Activated CD4-positive, alpha-beta T cell treated with anti-CD3 and anti-CD28 coated beads for 36 hours (primary cell): ENCODE data around the gene SELENOO. TPM values are rescaled to one million over a fixed set of nuclear protein-coding genes. Genes with fewer than 3 reads are reported as not detected.

ENCODE experiments used
- ATAC-seq: fragments of 200-7000 bp; cut with Tn5 transposase; one replicate; pipeline ENCODE4 v1.10.0; 2021; ENCODE audit warnings: mild to moderate bottlenecking, moderate library complexity
- CTCF ChIA-PET: fragments of 350-600 bp; sonication (Branson Sonifier 250); formaldehyde crosslinking; loops from one replicate; lab custom pipeline; 2021; ENCODE audit warnings: antibody characterized with exemption; lab: Charles Lee
- POLR2A ChIA-PET: fragments of 350-600 bp; sonication (Branson Sonifier 250); formaldehyde crosslinking; loops from one replicate; lab custom pipeline; 2021; ENCODE audit warnings: antibody characterized with exemption, inconsistent platforms; lab: Charles Lee
- DNase-seq: peaks from one replicate; pipeline ENCODE4 v3.0.0-alpha.2; 2020
- H3K27ac Mint-ChIP-seq: one replicate; pipeline ENCODE4 v1.8.0; 2021; ENCODE audit warnings: mixed read lengths
- H3K27me3 Mint-ChIP-seq: one replicate; pipeline ENCODE4 v1.8.0; 2021; ENCODE audit warnings: mixed read lengths
- H3K36me3 Mint-ChIP-seq: one replicate; pipeline ENCODE4 v1.8.0; 2021; ENCODE audit warnings: low read depth, mixed read lengths
- H3K4me1 Mint-ChIP-seq: one replicate; pipeline ENCODE4 v1.8.0; 2021; ENCODE audit warnings: mixed read lengths
- H3K4me3 Mint-ChIP-seq: one replicate; pipeline ENCODE4 v1.8.0; 2021; ENCODE audit warnings: mild to moderate bottlenecking, moderate library complexity, mixed read lengths
- H3K9me3 Mint-ChIP-seq: one replicate; pipeline ENCODE4 v1.8.0; 2021; ENCODE audit warnings: low read depth, mixed read lengths
- intact Hi-C, 2 experiments: fragments of 100-400 bp; cut with DNase I in 1 of 2; cut with micrococcal nuclease in 1 of 2; formaldehyde crosslinking; loops; one replicate each; pipeline versions ENCODE4 v1.14.2 to v1.15.1; 2022 to 2024; cut with DNase I, micrococcal nuclease
- total RNA-seq, 2 experiments: library from RNA; stranded (reverse); gene quantifications; one replicate each; pipeline ENCODE4 v1.2.3, GENCODE V29; 2021

Gene SELENOO
- total RNA-seq, 2 experiments from 2014 or later = 14.4 to 18.3 TPM

- no peak for DNase-seq
- Mint-ChIP-seq H3K27me3 (peaks cover 4% of the 10 kb centered on the region), H3K27ac (no peak overlapping the region), H3K4me1 (peaks cover 2% of the 10 kb centered on the region), H3K9me3 (no peaks in the 10 kb centered on the region), H3K36me3 (no peaks in the 10 kb centered on the region), H3K4me3 (no peak overlapping the region)
- CTCF ChIA-PET = no interaction called here
- POLR2A ChIA-PET = no interaction called here
- no peak for ATAC-seq
- intact Hi-C loops = no loop called here
Observed at GRCh38 chr22:50180727-50181521, 19.9 kb upstream of the SELENOO start.

DNA sequence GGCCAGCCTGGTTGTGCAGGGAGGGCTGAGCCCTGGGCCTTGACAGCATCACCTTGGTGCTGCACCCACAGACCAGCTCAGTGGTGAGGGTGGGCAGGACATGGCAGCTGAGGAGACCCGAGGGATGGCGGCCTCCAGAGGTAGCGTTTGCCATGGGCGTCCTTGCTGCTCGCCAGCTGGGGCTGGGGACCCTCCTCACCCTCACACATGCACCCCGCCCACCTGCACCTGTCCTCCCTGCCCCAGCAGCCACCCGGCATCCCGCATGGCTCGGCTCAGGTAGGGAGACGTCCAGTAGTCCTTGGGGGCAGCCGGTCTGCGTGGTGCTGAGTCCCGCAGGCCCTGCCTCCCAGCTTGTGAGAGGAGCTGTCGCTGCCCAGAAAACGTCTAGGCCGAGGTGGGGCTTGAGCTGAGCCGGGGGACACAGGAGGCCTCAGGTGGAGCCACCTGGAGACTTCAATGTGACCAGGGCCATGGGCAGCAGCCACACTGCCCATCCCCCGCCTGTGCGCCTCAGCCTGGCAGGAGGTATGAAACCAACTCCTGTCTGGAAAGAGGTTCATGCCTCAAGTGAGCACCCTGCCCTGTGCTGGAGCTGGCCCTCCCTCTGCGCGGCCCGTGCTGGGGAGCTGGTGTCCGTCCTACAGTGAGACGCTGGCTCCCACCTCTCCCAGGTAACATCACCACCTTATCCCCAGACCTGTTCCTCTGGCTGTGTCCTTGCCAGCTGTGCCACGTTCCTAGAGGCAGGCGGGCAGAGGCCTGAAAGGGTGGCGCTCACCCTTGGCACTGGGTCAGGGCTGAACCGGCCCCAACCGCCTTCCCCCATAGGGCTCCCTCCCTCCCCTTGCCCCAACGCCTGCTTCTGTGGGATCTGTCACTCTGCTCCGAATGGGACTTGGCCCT, 18.4 kb upstream of the SELENOO start:
- intact Hi-C loops = no loop called here
- H3K36me3 Mint-ChIP-seq = peaks cover 3% of the 10 kb centered on the region
- DNase-seq (no peak), ATAC-seq (no peak)
- H3K27me3 Mint-ChIP-seq = peaks cover 2% of the 10 kb centered on the region
- ChIA-PET CTCF (no interaction called here), POLR2A (no interaction called here)
- H3K4me1 Mint-ChIP-seq = peaks cover 9% of the 10 kb centered on the region
- H3K4me3 Mint-ChIP-seq = no peak overlapping the region
- H3K27ac Mint-ChIP-seq = no peak overlapping the region
- no peaks in the 10 kb centered on the region for H3K9me3 Mint-ChIP-seq

- ATAC-seq = no peak
- no peak overlapping the region for H3K27ac Mint-ChIP-seq
- intact Hi-C loops = no loop called here
- CTCF ChIA-PET = no interaction called here
- H3K27me3 Mint-ChIP-seq = peaks cover 2% of the 10 kb centered on the region
- POLR2A ChIA-PET = no interaction called here
- no peak overlapping the region for H3K4me3 Mint-ChIP-seq
- peaks cover 13% of the 10 kb centered on the region for H3K4me1 Mint-ChIP-seq
- no peak for DNase-seq
- peaks cover 3% of the 10 kb centered on the region for H3K36me3 Mint-ChIP-seq
- no peaks in the 10 kb centered on the region for H3K9me3 Mint-ChIP-seq
Observed at GRCh38 chr22:50183141-50183971, 17.5 kb upstream of the SELENOO start.

DNA sequence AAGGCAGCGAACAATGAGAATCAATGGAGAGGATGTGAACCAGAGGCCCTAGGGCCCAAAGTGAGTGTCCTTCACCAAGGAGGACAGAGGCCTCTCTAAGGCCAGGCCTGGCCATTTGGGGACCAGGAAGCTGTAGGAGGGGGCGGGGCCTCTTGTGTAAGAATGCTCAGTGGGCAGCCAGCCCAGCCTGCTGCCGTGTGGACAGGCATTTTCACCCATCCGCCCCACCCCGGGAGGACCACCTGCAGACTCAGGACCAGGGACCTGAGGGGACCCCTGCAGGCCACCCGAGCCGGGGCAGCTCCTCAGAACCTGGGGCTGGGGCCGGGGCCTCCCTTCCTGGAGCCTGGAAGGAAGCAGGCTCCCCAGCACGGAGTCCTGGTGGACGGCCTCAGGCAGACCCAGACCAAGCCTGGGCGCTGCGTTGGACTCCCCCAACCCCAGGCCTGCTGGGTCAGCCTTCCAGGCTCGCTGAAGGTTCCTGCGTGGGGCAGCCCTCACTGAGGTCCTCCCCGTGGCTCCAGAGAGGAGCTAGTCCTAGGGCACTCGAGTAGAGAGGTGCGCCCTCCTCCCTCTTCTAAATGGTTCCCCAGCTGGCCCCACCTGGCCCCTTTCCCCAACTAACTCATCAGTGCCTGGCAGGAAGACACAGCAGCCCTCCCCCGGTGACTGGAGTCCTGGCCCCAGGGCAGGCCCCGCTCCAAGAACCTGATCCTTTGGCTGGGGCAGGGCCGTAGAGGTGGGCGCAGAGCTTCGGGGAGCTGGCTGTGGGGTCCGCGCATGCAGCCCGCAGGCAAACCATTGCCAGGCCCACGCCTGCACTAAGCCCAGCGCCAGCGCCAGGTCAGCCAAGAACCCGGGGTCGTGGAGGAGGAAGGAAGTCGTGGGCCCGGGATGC, 16.6 kb upstream of the SELENOO start:
- peaks cover 3% of the 10 kb centered on the region for H3K36me3 Mint-ChIP-seq
- no peak overlapping the region for H3K27ac Mint-ChIP-seq
- H3K4me1 Mint-ChIP-seq = peaks cover 19% of the 10 kb centered on the region
- peak overlapping the region; percentile 66 for H3K4me3 Mint-ChIP-seq
- ChIA-PET POLR2A (no interaction called here), CTCF (no interaction called here)
- no peaks in the 10 kb centered on the region for H3K9me3 Mint-ChIP-seq
- H3K27me3 Mint-ChIP-seq = peaks cover 2% of the 10 kb centered on the region
- no peak for ATAC-seq
- DNase-seq = no peak
- intact Hi-C loops = no loop called here

DNA sequence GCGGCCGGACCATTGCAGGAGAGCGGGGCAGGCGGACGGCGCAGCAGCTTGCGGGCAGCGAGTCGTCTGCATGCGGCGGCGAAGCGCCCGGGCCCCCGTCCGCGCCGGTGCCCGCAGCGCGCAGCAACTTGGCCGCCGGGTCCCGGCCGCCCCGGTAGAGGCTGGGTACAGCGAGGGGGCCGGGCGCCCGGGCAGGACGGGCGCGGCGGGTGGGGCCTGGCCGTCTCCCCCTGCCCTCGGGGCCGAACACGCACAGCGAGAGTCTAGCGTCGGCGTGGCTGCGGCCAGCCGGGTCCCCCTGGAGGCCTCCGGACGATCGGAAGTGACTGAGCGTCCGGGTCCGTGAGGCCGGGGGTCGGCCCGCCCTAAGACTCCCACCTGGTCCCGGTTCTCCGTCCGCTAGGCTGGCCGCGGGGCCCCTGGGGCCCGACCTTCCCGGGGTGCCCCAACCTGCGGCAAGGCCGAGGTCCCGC, 15.9 kb upstream of the SELENOO start:
- ATAC-seq (no peak), DNase-seq (no peak)
- Mint-ChIP-seq H3K27me3 (no peaks in the 10 kb centered on the region), H3K36me3 (peaks cover 3% of the 10 kb centered on the region), H3K9me3 (no peaks in the 10 kb centered on the region), H3K4me1 (peaks cover 26% of the 10 kb centered on the region), H3K27ac (no peak overlapping the region), H3K4me3 (peak overlapping the region; percentile 84)
- ChIA-PET POLR2A (no interaction called here), CTCF (no interaction called here)
- intact Hi-C loops = loop anchor here in 1 of 2 experiments (1.0 to 5.0 kb wide), 8 partner anchors 15 to 398 kb away; partner anchors contain the start of genes PANX2, PIM3, PPP6R2 and TUBGCP6

DNA sequence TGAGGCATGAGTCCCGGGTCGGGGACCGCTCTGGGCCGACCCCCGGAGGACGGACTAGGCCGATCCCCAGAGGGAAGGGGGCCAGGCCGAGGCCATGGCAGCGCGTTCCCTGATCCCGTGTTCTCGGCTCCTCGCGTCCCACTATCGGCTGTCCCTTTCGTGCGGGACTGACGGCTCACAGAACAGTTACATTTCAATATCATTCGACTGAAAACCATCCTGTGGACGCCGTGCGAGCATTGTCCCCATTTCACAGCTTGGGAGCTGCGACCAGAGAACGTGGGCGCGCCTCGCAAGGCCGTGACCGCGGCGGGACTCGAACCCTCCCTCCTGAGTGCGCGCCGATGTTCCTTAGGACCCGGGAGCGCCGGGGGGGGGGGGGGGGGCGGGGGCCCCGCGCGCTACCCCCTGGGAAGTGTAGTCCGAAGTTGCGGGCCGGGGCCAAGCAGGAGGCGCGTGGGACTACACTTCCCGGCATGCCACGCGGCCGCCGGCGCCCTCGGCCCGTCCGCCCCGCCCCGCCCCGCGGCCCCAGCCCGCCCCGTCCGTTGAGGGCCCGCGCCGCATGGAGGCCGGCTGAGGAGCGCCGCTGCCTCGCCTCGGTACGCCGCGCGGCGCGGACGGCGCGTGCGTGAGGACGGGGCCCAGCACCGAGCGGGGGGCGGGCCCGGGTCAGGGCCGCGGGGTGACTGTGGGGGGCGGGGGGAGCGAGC, 15.3 kb upstream of the SELENOO start, which contains the start of gene TRABD:
Gene TRABD (plus strand): TSS at position 539 of the 713 bp plus-strand sequence. CDS start 7,148 bp downstream, outside the sequence.
- H3K4me3 Mint-ChIP-seq = peak within 1 kb of the TSS; percentile 84
- peaks cover 3% of the 10 kb centered on the region for H3K36me3 Mint-ChIP-seq
- H3K9me3 Mint-ChIP-seq = no peaks in the 10 kb centered on the region
- POLR2A ChIA-PET = no interaction called here
- DNase-seq (peak; percentile 95), ATAC-seq (peak; percentile 80)
- intact Hi-C loops = loop anchor here in 1 of 2 experiments (1.0 to 5.0 kb wide), 8 partner anchors 15 to 398 kb away; partner anchors contain the start of genes PANX2, PIM3, PPP6R2 and TUBGCP6
- CTCF ChIA-PET = no interaction called here
- H3K27me3 Mint-ChIP-seq = no peaks in the 10 kb centered on the region
- H3K27ac Mint-ChIP-seq = peak within 1 kb of the TSS; percentile 92
- H3K4me1 Mint-ChIP-seq = peaks cover 27% of the 10 kb centered on the region

DNA sequence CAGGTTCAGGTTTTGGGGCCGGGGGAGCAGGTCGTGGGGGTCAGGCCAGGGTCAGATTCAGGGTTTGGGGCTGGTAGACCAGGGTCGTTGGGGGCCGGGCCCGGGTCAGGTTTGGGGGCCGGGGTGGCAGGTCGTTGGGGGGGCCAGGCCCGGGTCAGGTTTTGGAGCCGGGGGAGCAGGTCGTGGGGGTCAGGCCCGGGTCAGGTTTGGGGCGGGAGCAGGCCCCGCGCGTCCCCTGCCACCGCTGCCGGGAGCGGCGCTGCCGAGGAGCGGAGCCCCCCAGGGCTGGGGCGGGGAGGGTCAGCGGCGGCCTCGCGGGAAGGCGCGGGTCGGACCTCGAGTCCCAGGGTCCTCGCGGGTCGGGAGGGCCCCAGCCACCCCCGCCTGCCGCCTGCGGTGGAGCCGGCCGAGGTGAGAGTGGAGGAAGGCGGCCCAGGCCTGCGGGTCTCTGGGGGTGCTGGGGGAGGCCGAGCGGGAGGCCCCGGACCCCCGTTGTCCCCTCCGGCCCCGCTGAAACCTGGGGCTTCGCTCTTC, 14.6 kb upstream of the SELENOO start:
- no peaks in the 10 kb centered on the region for H3K9me3 Mint-ChIP-seq
- DNase-seq (no peak), ATAC-seq (no peak)
- peaks cover 29% of the 10 kb centered on the region for H3K4me1 Mint-ChIP-seq
- peak overlapping the region; percentile 84 for H3K4me3 Mint-ChIP-seq
- POLR2A ChIA-PET = no interaction called here
- no peaks in the 10 kb centered on the region for H3K27me3 Mint-ChIP-seq
- intact Hi-C loops = loop anchor here in 1 of 2 experiments (5.0 kb wide), 1 partner anchor 286 kb away; no protein-coding TSS in a partner anchor
- CTCF ChIA-PET = interaction anchor here (1.0 kb wide), 1 partner anchor 43 kb away, joined by 4 read pairs; no protein-coding TSS in a partner anchor
- H3K27ac Mint-ChIP-seq = peak overlapping the region; percentile 92
- H3K36me3 Mint-ChIP-seq = peaks cover 4% of the 10 kb centered on the region

- POLR2A ChIA-PET = interaction anchor here (1.3 kb wide), 1 partner anchor 16 kb away, joined by 3 read pairs; the partner anchor contains the start of gene PANX2
- Mint-ChIP-seq H3K4me1 (peaks cover 36% of the 10 kb centered on the region), H3K27me3 (no peaks in the 10 kb centered on the region), H3K27ac (peak overlapping the region; percentile 92), H3K9me3 (no peaks in the 10 kb centered on the region), H3K36me3 (peaks cover 10% of the 10 kb centered on the region), H3K4me3 (peak overlapping the region; percentile 84)
- CTCF ChIA-PET = interaction anchor here (0.6 to 1.0 kb wide), 2 partner anchors 44 to 270 kb away, joined by 3 to 4 read pairs; no protein-coding TSS in a partner anchor
- intact Hi-C loops = loop anchor here in 1 of 2 experiments (5.0 kb wide), 1 partner anchor 285 kb away; no protein-coding TSS in a partner anchor
- DNase-seq (peak; percentile 40), ATAC-seq (no peak)
Observed at GRCh38 chr22:50186761-50187523, 13.9 kb upstream of the SELENOO start.

DNA sequence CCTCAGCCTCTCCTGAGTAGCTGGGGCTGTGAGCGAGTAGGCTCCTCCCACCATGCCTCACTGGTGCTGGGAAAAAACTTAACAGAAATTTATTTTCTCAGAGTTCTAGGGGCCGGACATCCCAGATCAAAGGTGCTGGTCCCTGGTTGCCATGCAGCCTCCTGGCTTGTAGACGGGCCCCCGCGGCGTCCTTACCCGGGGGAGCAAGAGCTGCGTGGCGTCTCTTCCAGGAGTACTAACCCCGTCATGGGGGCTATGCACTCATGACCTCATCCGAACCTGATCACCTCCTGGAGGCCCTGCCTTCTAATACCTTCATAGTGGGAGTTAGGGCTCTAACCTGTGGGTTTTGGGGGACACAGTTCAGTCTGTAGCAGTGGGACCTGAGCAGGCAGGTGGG, 12.5 kb upstream of the SELENOO start:
- intact Hi-C loops = loop anchor here in 1 of 2 experiments (5.0 kb wide), 1 partner anchor 284 kb away; no protein-coding TSS in a partner anchor
- H3K9me3 Mint-ChIP-seq = no peaks in the 10 kb centered on the region
- H3K4me1 Mint-ChIP-seq = peaks cover 45% of the 10 kb centered on the region
- no peak overlapping the region for H3K27ac Mint-ChIP-seq
- DNase-seq = no peak
- ATAC-seq = no peak
- H3K27me3 Mint-ChIP-seq = no peaks in the 10 kb centered on the region
- POLR2A ChIA-PET = interaction anchor here (0.6 kb wide), 1 partner anchor 39 kb away, joined by 3 read pairs; no protein-coding TSS in a partner anchor
- H3K36me3 Mint-ChIP-seq = peaks cover 15% of the 10 kb centered on the region
- CTCF ChIA-PET = interaction anchor here (1.2 kb wide), 1 partner anchor 33 kb away, joined by 3 read pairs; no protein-coding TSS in a partner anchor
- no peak overlapping the region for H3K4me3 Mint-ChIP-seq
